HG03103 (cell line): ENCODE data around the gene C16orf54.
"Not testable (repeated sequence)": the region's sequence is repeated elsewhere in the genome, so short reads cannot be mapped to it uniquely, and the experiment has no call there.

Experiments
- ATAC-seq: cut with Tn5 transposase; IDR thresholded peaks from one replicate; pipeline ENCODE4 v1.9.1; 2021; ENCODE audit warnings: low read depth; ENCODE audit not compliant: unreplicated experiment

C16orf54 gene

DNA sequence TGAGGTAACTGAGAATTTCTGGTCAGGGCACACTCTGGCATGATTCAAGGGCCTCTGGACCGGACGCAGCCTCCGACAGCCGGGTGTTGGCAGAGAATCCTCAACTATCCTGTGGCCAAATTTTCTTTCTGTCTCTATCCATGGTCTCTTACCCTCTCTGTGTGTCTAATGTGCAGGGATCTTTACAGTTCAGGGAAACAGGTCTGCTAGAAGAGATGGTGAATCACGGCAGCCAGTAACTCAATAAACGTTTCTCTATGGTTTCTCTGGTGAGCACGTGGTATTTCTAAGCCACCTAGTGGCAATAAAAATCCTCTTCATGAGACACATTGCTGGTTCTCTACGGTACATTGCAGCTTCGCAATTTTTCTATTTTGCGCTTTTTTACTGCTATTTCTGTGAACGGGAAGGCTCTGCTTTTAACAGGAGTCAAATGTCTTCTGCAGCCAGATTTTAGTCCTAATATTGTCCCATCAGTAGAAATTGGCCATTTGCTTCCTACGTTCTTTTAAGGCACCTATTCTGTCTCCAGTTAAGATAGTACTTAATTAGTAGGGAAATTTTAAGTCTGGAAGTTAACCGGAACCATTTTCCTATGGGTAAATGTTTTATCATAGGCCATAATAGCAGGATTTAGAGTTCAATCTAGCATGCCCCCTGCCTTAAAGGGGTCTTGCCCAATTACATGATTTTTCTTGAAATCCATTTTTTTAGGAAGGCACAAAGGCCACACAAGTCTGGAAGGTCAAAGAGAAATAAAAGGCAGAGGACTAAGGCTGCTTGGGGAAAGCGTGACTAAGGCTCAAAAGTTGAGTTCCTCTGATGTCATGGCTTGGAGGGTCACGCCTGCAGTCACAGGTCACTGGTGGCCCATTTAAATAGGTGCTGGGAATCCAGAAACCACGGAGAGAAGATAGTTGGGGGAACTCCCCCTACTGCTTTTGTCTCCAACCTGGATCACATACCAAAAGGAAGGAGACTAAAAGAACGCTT is 35.3 kb downstream of the C16orf54 start:
- no peak for ATAC-seq

DNA sequence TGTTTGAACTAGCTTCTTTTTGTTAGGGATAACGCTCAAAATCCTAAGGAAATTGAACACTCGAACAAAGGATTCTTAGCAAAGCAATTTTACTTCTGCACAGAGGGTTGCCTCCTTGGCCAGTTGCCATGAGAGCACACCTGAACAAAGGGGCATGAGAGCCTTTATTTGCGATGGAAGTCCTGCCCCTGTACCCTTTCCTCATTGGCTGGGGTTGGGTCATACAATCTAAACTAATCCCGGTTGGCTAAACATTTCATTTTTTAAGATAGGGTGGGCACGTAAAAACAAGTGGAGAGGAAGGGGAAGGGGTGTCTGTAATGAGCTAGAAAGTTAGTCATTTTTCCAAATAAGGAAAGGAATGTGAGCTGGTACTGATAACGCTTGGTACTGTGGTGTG is 36.1 kb downstream of the C16orf54 start:
- ATAC-seq: not testable (repeated sequence)

GRCh38 chr16:29708917-29709600 is 36.7 kb downstream of the C16orf54 start:
- ATAC-seq: no peak

- ATAC-seq: not testable (repeated sequence)
Observed at GRCh38 chr16:29707160-29707559, 38.6 kb downstream of the C16orf54 start.

GRCh38 chr16:29705030-29705429 is 40.8 kb downstream of the C16orf54 start:
- no peak for ATAC-seq

GRCh38 chr16:29702269-29702668 is 43.5 kb downstream of the C16orf54 start:
- ATAC-seq: no peak

GRCh38 chr16:29701214-29701555 is 44.6 kb downstream of the C16orf54 start:
- ATAC-seq: no peak

GRCh38 chr16:29700253-29700987 is 45.4 kb downstream of the C16orf54 start:
- no peak for ATAC-seq

DNA sequence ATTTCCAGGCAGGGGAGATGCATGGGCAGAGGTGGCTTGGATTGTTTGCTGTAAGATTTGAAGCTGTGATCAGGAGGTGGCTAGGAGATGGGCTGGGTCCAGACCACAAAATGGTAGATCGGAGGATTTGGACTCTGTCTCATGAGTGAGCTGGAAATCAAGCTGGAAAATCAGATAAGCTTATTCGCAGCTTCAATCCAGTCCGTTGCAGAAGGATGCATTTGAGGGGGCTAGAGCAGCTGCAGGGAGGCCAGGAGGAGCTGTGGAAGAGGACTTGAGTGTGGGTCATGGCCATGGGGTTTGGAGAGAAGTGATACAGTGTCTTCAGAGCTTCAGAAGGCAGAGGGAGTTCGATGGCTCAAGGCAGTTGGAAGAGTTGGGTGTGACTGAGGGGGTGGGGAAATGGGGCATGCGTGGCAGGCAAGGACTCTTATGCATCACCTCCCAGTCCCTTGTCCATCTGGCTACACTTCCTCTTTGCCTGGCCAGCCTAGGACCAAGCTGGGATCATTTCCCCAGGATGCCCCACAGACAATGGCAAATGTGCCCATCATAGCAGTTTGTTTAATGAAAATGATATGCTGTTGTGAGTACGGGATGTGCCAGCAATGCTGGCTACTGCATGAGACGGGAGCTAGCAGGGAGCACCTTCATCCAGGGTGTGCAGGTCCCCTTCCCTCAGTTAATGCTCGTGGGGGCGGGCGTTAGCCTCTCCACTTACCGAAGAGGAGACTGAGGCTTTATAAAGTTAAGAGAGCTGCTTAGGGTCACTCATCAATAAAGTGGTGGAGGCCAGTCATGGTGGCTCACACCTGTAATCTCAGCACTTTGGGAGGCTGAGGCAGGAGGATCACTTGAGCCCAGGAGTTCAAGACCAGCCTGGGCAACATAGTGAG is 46.2 kb downstream of the C16orf54 start:
- ATAC-seq: no peak

- no peak for ATAC-seq
Observed at GRCh38 chr16:29698484-29699323, 47.1 kb downstream of the C16orf54 start.

DNA sequence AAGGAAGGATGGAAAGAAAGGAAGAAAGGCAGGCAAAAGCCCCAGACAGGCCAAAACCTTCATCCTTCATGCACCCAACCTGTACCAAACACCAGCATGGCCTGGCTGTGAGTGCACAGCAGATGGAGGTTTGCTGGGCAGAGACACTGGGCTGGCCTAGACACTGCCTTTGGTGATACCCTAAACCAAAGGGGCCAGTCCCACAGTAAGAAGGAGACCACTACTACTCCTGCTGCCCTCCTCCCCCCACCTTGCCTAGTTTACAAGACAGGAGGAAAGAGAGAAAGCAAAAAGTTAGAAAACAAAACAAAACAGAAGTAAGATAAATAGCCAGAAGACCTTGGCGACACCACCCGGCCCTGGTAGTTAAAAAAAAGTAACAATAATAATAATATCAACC is 47.7 kb downstream of the C16orf54 start:
- ATAC-seq: no peak

GRCh38 chr16:29697391-29697790 is 48.4 kb downstream of the C16orf54 start:
- no peak for ATAC-seq

GRCh38 chr16:29696881-29697331 is 48.9 kb downstream of the C16orf54 start:
- ATAC-seq: no peak

GRCh38 chr16:29695675-29696074 is 50.1 kb downstream of the C16orf54 start:
- ATAC-seq: not testable (repeated sequence)

DNA sequence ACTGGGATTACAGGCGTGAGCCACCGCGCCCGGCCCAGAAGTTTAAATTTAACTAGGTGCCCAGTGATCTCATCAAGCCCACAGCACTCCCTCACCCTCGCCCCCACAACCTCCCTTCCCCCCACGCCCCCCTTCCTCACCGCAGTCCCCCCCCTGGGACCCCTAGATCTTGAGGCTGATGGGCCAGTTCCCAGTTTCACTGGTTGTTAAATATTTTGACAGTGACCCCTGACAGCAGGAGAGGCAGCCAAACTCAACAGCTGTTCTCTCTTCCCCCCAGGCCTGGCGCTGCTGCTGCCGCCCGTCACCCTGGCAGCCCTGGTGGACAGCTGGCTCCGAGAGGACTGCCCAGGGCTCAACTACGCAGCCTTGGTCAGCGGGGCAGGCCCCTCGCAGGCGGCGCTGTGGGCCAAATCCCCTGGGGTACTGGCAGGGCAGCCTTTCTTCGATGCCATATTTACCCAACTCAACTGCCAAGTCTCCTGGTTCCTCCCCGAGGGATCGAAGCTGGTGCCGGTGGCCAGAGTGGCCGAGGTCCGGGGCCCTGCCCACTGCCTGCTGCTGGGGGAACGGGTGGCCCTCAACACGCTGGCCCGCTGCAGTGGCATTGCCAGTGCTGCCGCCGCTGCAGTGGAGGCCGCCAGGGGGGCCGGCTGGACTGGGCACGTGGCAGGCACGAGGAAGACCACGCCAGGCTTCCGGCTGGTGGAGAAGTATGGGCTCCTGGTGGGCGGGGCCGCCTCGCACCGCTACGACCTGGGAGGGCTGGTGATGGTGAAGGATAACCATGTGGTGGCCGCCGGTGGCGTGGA is 51.2 kb downstream of the C16orf54 start:
- ATAC-seq: no peak

GRCh38 chr16:29692606-29693005 is 53.2 kb downstream of the C16orf54 start:
- ATAC-seq: not testable (repeated sequence)
